Effector CD4-positive, alpha-beta T cell (primary cell): ENCODE results near the gene PCBP3.
"Not testable (repeated sequence)": the region's sequence is repeated elsewhere in the genome, so short reads cannot be mapped to it uniquely, and the experiment has no call there.

ENCODE experiments used
- DNase-seq: peaks from one replicate; pipeline ENCODE4 v3.0.0-alpha.2; 2020

Gene PCBP3

GRCh38 chr21:45852386-45852785 lies 208.9 kb downstream of the PCBP3 start:
- not testable (repeated sequence) for DNase-seq

DNA sequence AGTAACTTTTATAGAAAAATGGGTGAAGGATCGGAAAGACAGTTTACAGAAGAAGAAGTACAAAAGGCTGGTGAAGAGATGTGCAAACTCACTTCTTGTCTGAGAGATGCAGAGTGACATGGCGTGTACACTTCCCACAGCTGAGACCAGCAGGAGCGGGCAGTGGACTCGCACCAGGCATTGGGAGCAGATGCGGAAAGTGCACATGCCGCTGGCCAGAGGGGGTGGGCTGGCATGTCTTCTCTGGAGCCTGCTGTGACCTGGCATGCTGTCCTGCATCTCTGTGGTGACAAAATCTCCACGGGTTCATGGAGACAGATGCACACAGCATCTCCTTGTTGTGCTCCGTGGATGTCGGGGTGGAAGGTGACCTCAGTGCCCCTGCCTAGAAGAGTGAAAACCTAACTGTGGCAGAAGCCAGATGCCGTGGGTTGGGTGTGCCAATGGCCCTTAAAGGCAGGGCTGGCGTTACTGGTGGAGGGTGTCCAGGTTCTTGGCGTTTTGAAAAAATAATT lies 209.4 kb downstream of the PCBP3 start:
- DNase-seq: no peak

DNA sequence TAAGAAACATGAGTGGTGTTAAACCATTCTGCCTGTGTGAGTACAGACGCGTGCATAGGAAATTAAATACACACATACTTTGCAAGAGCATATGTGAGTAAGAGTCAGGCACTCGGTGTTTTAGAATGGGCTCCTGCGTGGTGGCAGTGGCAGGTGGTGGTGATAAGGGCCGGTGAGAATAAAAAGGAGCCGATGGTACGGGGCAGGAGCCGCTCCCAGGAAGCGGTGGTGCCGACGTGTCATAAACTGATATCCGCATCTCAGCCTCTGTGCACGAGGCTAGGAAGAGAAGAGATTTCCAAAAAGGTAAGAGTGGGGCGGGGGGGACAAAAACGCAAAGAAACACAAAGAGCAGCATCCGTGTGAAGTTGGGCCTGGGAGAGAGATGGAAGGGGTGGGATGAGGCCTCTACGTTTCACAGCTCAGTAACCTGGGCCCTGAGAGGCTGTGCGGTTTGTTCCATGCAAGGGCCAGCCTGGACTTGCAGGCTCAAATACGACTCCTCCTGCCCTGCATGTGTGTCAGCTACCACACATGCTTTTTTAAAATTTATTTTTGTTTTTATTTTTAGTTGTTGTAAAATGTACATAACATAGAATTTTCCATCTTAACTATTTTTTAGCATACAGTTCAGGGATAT lies 210.3 kb downstream of the PCBP3 start:
- DNase-seq: no peak

GRCh38 chr21:45854690-45855247 lies 211.2 kb downstream of the PCBP3 start:
- no peak for DNase-seq

DNA sequence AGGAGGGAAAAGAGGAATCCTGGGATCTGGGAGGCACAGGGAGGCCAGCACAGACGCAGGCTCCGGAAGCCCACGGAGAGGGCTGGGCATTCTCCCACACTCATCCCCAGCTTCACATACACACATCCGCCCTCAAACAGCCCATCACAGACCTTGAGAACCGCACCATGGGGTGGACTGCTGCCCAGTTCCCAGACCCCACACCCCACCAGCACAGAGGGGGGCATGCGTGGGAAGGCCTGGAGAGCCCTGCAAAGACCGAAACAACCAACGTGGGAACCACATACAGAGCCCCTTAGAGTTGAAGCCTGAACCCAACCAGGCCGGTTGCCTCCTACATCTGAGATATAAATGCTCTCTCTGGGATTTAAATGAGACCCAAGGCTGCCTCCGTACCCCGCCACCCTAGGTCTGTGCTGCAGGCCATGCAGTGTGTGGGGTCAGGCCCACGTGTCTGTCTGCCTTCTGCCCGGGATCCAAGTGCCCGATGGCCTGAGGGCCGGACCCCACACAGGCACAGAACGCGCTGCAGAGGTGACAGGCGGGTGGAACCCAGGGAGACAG lies 211.8 kb downstream of the PCBP3 start:
- DNase-seq: no peak

DNA sequence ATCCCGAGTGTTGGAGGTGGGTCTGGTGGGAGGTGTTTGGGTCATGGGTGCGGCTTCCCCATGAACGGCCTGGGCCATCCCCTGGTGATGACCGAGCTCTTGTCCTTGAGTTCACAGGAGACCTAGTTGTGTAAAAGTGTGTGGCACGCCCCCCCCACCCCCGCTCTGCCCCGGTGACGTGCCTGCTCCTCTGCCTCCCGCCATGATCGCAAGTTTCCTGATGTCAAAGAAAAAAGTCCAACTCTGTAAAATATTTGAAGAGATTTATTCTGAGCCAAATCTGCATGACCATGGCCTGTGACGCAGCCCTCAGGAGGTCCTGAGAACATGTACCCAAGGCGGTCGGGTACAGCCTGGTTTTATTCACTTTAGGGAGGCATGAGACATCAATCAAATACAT lies 212.9 kb downstream of the PCBP3 start:
- no peak for DNase-seq

- DNase-seq: no peak
Measured at GRCh38 chr21:45856906-45857305, 213.4 kb downstream of the PCBP3 start.

DNA sequence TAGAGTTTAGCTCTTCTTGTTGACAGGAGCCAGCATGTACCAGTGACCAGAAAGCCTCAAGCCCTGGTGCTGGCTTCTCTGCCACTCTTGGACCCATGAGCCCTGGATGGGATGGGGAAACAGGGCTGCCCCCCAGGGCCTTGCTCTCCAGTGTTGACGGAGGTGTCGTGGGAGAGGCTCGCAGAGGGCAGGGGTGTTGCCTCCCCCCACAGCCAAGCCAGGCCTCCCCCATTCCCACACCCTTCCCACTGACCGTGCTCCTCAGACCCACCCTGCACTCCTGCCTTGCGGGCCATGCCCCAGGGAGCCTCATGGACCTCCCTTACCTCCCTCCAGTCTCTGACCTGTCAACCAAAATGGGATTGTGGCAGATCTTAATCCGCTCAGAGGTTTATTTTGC lies 214.2 kb downstream of the PCBP3 start:
- DNase-seq: no peak

DNA sequence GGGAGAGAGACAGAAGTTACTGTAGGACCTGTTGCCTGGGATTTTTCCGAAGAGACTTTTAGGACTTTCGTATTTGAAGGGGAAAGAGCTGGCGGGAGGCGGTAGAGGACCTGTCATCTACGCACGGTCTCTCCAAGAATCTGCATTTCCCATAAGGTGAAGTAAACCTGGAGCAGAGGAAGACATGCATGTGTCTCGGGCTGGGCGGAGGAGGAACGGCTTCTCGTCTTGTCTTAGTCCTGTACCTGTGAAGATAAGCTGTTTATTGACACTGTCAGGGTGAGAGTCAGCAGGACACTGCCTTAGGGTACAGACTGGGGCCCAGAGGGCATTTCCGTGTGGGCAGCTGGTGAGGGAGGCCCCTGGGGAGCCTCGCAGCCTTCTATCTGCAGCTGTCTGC lies 214.7 kb downstream of the PCBP3 start:
- no peak for DNase-seq

DNA sequence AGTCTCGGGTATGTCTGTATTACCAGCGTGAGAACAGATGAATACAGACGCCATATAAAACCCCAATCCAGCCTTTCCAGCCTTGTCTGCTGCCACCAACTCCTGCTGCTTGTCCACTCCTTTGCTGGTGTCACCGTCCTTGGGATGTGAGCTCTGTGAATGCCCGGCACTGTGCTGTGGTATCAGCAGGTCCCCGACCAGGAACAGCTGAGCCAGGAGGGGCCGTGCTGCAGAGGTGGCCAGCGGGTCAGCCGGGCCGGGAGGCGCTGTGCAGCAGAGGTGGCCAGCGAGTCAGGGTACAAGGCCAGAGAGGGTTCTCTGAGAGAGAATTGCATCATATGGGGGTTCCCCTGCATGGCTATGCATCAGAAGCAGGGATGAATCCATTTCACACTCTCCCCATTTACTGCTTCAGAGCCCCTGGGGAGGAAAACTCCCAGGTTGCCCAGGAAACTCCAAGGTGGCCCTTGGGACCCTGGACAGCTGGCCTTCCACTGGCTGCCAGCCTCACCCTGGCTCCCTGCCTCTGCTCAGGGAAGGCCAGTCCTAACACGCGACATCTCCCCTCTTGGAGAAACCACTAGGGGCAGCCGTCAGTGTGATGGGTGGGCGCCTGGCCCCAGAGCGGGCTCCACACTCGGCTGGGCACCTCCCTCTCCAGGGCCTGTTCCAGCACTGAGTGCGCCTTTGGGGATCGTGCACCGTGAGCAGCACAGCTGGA lies 215.7 kb downstream of the PCBP3 start:
- DNase-seq: no peak

DNA sequence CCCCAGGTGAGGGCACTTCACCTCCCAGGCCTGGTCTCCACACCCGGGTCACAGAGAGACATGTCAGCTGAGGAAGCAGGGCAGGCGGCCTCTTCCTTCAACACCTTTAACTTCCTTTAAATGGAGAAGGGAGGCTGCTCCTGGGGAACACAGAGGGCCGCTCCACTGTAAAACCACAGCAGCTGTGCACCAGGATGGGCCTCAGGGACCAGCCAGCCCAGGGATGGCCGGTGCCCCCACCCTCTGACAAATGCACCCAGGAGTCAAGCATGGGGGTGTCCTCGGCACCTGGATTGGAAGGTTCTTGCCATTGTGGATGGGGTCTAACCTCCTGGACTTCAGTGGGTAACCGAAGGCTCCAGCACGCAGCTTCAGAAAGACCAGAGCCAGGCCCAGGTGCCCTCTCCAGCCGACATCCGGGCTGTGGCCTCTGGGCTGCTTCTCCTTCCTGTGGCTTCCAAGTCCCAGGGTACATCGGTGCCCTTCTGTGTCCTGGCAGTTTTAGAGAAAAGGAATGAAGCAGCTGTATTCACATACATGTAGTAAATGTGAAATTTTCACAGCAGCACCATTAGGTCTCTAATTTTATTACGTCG lies 216.3 kb downstream of the PCBP3 start:
- DNase-seq: no peak

DNA sequence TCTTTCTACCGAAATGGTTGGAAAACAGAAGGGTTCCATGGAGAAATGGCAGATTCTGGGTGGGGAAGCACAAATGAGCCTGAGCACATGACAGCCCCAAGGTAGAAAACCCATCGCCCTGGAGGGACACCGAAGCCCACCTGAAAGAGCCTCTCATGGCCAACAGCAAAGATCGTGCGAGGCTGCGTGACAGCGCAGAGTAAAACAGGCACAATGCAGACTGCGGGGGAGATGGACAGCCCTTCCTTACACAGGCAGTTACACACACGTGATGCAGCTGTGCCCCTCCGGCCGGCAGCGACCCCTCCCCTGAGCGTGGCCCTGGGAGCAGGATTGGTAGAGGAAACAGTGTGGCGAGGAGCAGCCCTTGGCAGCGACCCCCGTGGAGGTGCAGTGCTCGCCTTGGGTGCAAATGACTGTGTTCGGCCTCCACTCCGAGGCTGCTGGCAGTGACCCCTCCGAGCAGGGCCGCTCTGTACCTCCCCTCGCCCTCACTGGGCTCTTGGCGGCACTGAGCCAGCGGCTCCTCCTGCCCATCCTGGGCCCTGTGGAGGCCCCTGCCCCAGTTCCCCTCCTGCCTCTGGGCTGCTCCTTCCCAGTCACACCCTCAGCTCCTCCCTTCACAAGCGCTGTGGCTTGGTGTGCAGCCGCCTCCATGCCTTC lies 217.1 kb downstream of the PCBP3 start:
- DNase-seq: no peak

DNA sequence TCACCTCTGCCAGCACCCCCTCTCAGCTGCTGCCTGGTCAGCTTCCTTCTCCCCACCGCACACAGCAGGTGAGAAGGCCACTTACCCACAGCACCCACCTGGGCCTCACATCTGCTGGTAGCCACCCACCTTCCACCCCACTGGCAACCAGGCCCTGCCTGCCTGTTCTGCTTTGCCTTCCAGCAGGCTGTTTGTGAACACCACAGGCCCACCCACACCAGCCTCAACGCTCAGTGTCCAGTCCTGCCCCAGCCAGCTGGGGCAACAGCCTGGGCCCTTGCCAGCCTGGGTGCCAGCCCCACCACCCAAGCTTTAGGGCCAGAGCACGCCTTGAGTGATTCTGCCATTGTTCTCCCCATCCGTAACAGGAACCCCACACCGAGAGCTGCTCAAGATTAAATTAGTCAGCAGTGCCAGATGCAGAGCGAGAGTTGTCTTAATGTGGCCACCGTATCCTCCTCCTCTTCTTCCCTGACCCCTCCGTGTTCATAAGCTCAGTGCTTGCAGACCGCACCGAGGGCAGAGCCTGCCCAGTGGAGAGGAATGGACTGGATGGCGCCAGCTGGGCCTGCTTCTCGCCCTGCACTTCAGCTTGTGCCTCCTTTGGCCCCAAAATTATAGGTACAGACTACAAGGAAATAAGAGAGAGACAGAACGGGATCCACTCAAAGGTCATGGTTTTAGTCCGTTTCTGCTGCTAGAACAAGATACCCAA lies 217.8 kb downstream of the PCBP3 start:
- DNase-seq: no peak

DNA sequence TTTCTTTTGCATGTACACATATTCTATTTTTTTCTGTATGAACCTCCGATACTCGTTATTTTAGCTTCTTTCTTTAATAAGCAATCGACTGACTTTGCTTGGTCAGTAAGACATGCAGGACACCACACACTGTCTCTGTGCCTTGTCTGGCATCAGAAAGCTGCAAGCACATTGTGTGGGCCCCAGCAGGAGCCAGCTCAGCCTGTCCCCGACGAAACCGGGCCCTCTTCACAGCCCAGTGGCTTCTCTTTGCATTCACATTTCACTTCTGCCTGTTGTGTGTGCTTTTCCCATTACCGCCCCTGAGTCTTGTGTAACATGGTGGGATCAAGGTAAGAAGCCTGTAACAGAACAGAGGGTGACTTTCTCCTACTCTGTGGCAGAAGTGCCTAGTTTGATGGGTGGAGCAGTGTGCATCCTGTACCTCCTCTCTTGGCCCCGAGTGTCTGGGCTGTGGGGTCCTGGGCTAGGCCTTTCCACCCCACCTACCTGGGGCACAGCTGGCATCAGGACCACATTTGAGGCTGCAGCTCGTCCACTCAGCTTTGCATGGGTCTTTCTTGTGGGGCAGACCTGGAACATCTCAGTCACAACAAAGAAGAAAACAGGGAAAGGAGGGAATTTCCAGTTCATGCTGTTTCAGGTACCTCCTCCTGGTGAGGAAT lies 219.2 kb downstream of the PCBP3 start:
- DNase-seq: no peak

GRCh38 chr21:45863267-45863666 lies 219.7 kb downstream of the PCBP3 start:
- no peak for DNase-seq

GRCh38 chr21:45863751-45864150 lies 220.2 kb downstream of the PCBP3 start:
- no peak for DNase-seq

- no peak for DNase-seq
Measured at GRCh38 chr21:45864436-45864835, 220.9 kb downstream of the PCBP3 start.

DNA sequence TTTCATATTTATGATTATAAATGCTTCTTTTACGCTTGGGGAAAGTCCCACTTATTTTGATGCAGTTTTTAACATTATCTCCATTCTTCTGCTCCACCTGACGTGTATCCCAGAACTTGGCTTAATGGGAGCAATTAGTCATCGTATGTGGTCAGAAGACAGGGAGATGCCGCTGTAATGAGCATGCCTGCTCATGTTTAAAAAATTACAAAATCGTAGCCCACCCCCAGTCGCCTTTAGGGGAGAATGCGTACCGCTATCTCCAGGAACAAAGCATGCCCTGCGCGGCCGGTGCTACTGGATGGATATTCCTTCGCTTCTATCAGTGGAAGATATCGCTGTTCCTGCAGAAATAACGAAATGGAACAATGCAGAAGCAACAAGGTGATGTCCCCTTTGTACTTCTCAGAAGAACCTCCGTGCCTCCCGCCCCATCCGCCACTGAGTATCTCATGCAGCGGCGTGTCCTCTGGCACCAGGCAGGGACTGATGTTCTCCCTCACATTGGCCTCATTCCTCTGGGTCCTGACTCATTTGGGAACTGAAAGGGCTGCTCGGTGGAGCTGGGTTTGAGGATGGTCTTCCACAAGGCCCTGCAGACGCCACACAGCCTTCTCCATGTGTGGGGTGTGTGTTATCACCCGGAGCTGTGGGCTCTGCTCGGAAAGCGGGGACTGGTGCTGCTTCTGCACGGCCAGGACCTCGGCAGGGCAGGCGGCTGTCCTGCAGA lies 221.7 kb downstream of the PCBP3 start:
- DNase-seq: no peak

DNA sequence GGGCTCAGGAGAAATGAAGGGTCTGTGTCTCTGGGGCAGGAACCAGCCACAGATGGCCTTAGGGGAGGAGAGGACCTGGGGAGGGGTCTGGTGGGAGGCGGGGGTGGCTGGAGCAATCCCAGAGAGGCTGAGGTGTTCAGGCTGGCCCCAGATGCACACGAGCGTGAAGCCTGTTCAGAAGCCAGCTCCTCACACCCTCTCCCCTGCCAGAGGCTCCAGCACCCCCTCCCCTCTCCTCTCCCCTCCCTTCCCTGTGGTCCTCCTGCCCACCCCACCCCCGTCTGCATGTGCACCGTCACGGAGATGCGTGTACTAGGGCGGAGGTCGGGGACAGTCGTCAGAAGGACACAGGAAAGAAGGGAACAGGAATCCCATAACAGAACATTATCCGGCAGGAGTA lies 223.0 kb downstream of the PCBP3 start:
- DNase-seq: no peak

DNA sequence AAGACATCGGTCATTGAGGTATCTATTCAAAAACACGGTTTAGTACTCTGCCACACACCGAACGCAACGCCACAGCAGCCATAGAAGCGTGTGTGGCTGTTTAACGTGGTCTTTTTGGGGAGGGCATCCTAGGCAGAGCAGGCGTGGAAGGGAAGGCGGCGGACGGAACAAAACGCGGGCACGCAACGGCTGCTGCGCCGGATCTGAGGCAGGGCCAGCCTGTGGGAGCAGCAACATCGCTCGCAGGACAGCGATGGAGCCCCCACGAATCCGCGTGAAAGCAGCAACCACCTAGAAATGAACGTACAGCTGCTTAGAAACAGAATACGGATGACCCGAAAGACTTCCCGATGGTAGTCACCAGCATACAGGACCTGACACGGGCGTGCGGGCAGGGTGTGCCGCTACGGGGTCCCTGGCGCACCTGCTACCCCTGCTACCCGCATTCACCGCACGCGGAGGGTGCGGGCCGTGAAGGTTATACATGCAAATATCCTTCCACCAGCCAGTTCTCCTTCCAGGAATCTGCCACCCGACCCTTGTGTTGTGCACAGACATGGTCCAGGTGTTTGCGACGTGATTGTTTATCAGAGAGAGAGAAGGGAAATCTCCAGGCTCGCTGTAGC lies 223.6 kb downstream of the PCBP3 start:
- DNase-seq: no peak
